H9 (cell line): ENCODE measurements around the gene ZNF526. TPM values are rescaled to one million over a fixed set of nuclear protein-coding genes. Genes with fewer than 3 reads are reported as not detected.

Experiments
- DNase-seq: peaks from one replicate; pipeline ENCODE4 v3.0.0-alpha.2; 2017
- H2AFZ ChIP-seq: one replicate; pipeline ENCODE4 v1.6.1; 2013; ENCODE audit warnings: mild to moderate bottlenecking, low read length, control low read depth, moderate library complexity
- H2AK5ac ChIP-seq: 2 replicates; pipeline ENCODE4 v1.6.1; 2013; ENCODE audit warnings: low read length, control low read depth, mixed read lengths; ENCODE audit not compliant: insufficient read length
- H2BK120ac ChIP-seq: one replicate; pipeline ENCODE4 v1.6.1; 2013; ENCODE audit warnings: low read depth, mild to moderate bottlenecking, low read length, control low read depth, inconsistent platforms; ENCODE audit not compliant: poor library complexity, severe bottlenecking
- H2BK12ac ChIP-seq: 2 replicates; pipeline ENCODE4 v1.6.1; 2013; ENCODE audit warnings: low read length, control low read depth, mixed read lengths, low read depth; ENCODE audit not compliant: insufficient read length
- H2BK15ac ChIP-seq: 2 replicates; pipeline ENCODE4 v1.6.1; 2013; ENCODE audit warnings: low read depth, low read length, control low read depth
- H2BK20ac ChIP-seq: one replicate; pipeline ENCODE4 v1.6.1; 2013; ENCODE audit warnings: low read depth, mild to moderate bottlenecking, low read length, control low read depth, inconsistent platforms; ENCODE audit not compliant: poor library complexity, severe bottlenecking
- H2BK5ac ChIP-seq: 2 replicates; pipeline ENCODE4 v1.6.1; 2013; ENCODE audit warnings: low read length, control low read depth, mixed read lengths; ENCODE audit not compliant: insufficient read length
- H3K14ac ChIP-seq: 2 replicates; pipeline ENCODE4 v1.6.1; 2013; ENCODE audit warnings: low read length, control low read depth; ENCODE audit not compliant: insufficient read depth
- H3K18ac ChIP-seq: 2 replicates; pipeline ENCODE4 v1.6.1; 2013; ENCODE audit warnings: low read depth, mild to moderate bottlenecking, mixed read lengths, low read length, control low read depth; ENCODE audit not compliant: insufficient read length
- H3K23ac ChIP-seq: 2 replicates; pipeline ENCODE4 v1.6.1; 2013; ENCODE audit warnings: low read length, control low read depth, mixed read lengths, low read depth; ENCODE audit not compliant: insufficient read length
- H3K23me2 ChIP-seq: 2 replicates; pipeline ENCODE4 v1.6.1; 2013; ENCODE audit warnings: low read depth, mild to moderate bottlenecking, mixed read lengths, low read length, control low read depth; ENCODE audit not compliant: insufficient read length, poor library complexity, severe bottlenecking
- H3K27ac ChIP-seq: 2 replicates; pipeline ENCODE4 v1.5.1; 2013; ENCODE audit warnings: low read length, control low read depth, mixed read lengths, low read depth; ENCODE audit not compliant: insufficient read length
- H3K27me3 ChIP-seq: 2 replicates; pipeline ENCODE4 v1.6.1; 2013; ENCODE audit warnings: low read length, control low read depth, inconsistent platforms; ENCODE audit not compliant: insufficient read depth
- H3K4ac ChIP-seq: 2 replicates; pipeline ENCODE4 v1.6.1; 2013; ENCODE audit warnings: low read depth, mild to moderate bottlenecking, control low read depth, inconsistent platforms, low read length, moderate library complexity
- H3K4me1 ChIP-seq: 2 replicates; pipeline ENCODE4 v1.6.1; 2013; ENCODE audit warnings: low read length, control low read depth, inconsistent platforms; ENCODE audit not compliant: insufficient read depth
- H3K4me2 ChIP-seq: 2 replicates; pipeline ENCODE4 v1.6.1; 2013; ENCODE audit warnings: low read length, control low read depth, mixed read lengths; ENCODE audit not compliant: insufficient read length, insufficient read depth
- H3K56ac ChIP-seq: 2 replicates; pipeline ENCODE4 v1.6.1; 2013; ENCODE audit warnings: low read depth, mild to moderate bottlenecking, mixed read lengths, low read length, control low read depth; ENCODE audit not compliant: insufficient read length
- H3K79me1 ChIP-seq: 2 replicates; pipeline ENCODE4 v1.6.1; 2013; ENCODE audit warnings: low read depth, mild to moderate bottlenecking, moderate library complexity, low read length, control low read depth, inconsistent platforms; ENCODE audit not compliant: insufficient read depth, poor library complexity, severe bottlenecking
- H3K79me2 ChIP-seq: 2 replicates; pipeline ENCODE4 v1.6.1; 2013; ENCODE audit warnings: low read length, control low read depth, inconsistent platforms; ENCODE audit not compliant: insufficient read depth
- H3K9ac ChIP-seq: 2 replicates; pipeline ENCODE4 v1.6.1; 2013; ENCODE audit warnings: low read length, control low read depth, mixed read lengths; ENCODE audit not compliant: insufficient read length; ENCODE audit errors: extremely low read depth
- H3K9me3 ChIP-seq: one replicate; pipeline ENCODE4 v1.6.1; 2013; ENCODE audit warnings: low read depth, low read length, inconsistent platforms; ENCODE audit not compliant: control insufficient read depth
- H3T11ph ChIP-seq: one replicate; pipeline ENCODE4 v1.6.1; 2013; ENCODE audit warnings: mild to moderate bottlenecking, low read length, control low read depth, inconsistent platforms
- H4K20me1 ChIP-seq: one replicate; pipeline ENCODE4 v1.6.1; 2013; ENCODE audit not compliant: control insufficient read depth, insufficient read length, insufficient read depth
- H4K5ac ChIP-seq: 2 replicates; pipeline ENCODE4 v1.6.1; 2013; ENCODE audit warnings: low read depth, mild to moderate bottlenecking, mixed read lengths, low read length, control low read depth; ENCODE audit not compliant: insufficient read length
- H4K8ac ChIP-seq: replicated peaks from 2 replicates; pipeline ENCODE4 v1.6.1; 2013; ENCODE audit warnings: low read length, control low read depth, mixed read lengths, low read depth; ENCODE audit not compliant: insufficient read length
- H4K91ac ChIP-seq: 2 replicates; pipeline ENCODE4 v1.6.1; 2013; ENCODE audit warnings: low read depth, mild to moderate bottlenecking, moderate library complexity, mixed read lengths, low read length, control low read depth; ENCODE audit not compliant: insufficient read length
- H3K27ac Mint-ChIP-seq, 3 experiments: 2 replicates in 2 of 3; 3 replicates in 1 of 3; pipeline ENCODE4 v1.8.0; 2020 to 2021; ENCODE audit warnings: mixed read lengths in 3 of 3, mild to moderate bottlenecking in 1 of 3, moderate library complexity in 1 of 3
- H3K27me3 Mint-ChIP-seq: 2 replicates; pipeline ENCODE4 v1.8.0; 2021; ENCODE audit warnings: low read depth, mild to moderate bottlenecking, moderate library complexity, mixed read lengths
- H3K36me3 Mint-ChIP-seq, 3 experiments: 2 replicates in 2 of 3; 3 replicates in 1 of 3; pipeline ENCODE4 v1.8.0; 2020 to 2021; ENCODE audit warnings: low read depth in 3 of 3, mixed read lengths in 3 of 3; ENCODE audit not compliant: insufficient read depth in 1 of 3
- H3K4me1 Mint-ChIP-seq, 2 experiments: 2 replicates each; pipeline ENCODE4 v1.8.0; 2020; ENCODE audit warnings: mixed read lengths in 2 of 2
- H3K4me3 Mint-ChIP-seq, 2 experiments: 2 replicates in 1 of 2; 3 replicates in 1 of 2; pipeline ENCODE4 v1.8.0; 2020 to 2021; ENCODE audit warnings: mild to moderate bottlenecking in 2 of 2, mixed read lengths in 2 of 2, moderate library complexity in 1 of 2
- H3K9me3 Mint-ChIP-seq, 2 experiments: 2 replicates in 1 of 2; 3 replicates in 1 of 2; pipeline ENCODE4 v1.8.0; 2020; ENCODE audit warnings: mild to moderate bottlenecking in 2 of 2, mixed read lengths in 2 of 2, moderate library complexity in 1 of 2
- CTCF ChIP-seq: fragments of 200-600 bp; sonication (generic); conservative IDR thresholded peaks from 3 replicates; pipeline ENCODE4 v1.8.0; 2021; ENCODE audit warnings: antibody characterized with exemption, mild to moderate bottlenecking
- WGBS: extraction: QIAGEN DNeasy Blood & Tissue Kit; methylation state at CpG from one replicate; pipeline ENCODE4 v1.1.7; 2013; ENCODE audit warnings: missing lambda C conversion rate, low lambda C conversion rate, mixed read lengths; ENCODE audit not compliant: insufficient read length; ENCODE audit errors: extremely low coverage; 5-methylcytosine and 5-hydroxymethylcytosine counted together
- total RNA-seq: library from RNA; stranded (reverse); gene quantifications from 2 replicates; pipeline ENCODE4 v1.2.1, GENCODE V29; 2021

Gene ZNF526
- total RNA-seq, 1 experiment from 2014 or later = 20.5 TPM

- Histone ChIP-seq H3K79me1 (no peaks in the 10 kb centered on the region), H3K14ac (no peak overlapping the region), H3K23me2 (no peaks in the 10 kb centered on the region), H3K9me3 (no peaks in the 10 kb centered on the region), H4K20me1 (no peaks in the 10 kb centered on the region), H3K4me1 (no peaks in the 10 kb centered on the region), H3K56ac (no peak overlapping the region), H4K8ac (no peak overlapping the region), H3K27ac (no peak overlapping the region), H3K4ac (no peak overlapping the region), H3K79me2 (no peaks in the 10 kb centered on the region), H3K23ac (no peak overlapping the region), H3K9ac (no peak overlapping the region), H2BK12ac (no peak overlapping the region), H3K4me2 (no peak overlapping the region), H2BK120ac (no peak overlapping the region), H4K91ac (no peak overlapping the region), H2BK5ac (no peak overlapping the region), H2AFZ (no peak overlapping the region), H3K18ac (no peak overlapping the region), H3T11ph (no peak overlapping the region), H2BK20ac (no peak overlapping the region), H3K27me3 (no peaks in the 10 kb centered on the region), H2BK15ac (no peak overlapping the region), H4K5ac (no peak overlapping the region), H2AK5ac (no peak overlapping the region)
- Mint-ChIP-seq H3K4me1 (peaks cover 0 to 6% of the 10 kb centered on the region in 2 experiments; a peak in 1 of 4 replicates), H3K27ac (no peak overlapping the region), H3K4me3 (no peak overlapping the region), H3K27me3 (no peaks in the 10 kb centered on the region; the same call in 1 of the 2 replicates), H3K9me3 (no peaks in the 10 kb centered on the region), H3K36me3 (peaks cover 44 to 78% (median 76%) of the 10 kb centered on the region in 3 experiments)
- TF ChIP-seq CTCF = no peak
- no CpG with 5 or more reads among the region's 6 CpGs for WGBS
- no peak for DNase-seq
Measured at GRCh38 chr19:42233678-42234292, 13.7 kb downstream of the ZNF526 start.
